GM19043 (cell line): ENCODE data around the gene NGDN.

Source experiments
- ATAC-seq: cut with Tn5 transposase; IDR thresholded peaks from one replicate; pipeline ENCODE4 v1.9.1; 2021; ENCODE audit warnings: low read depth; ENCODE audit not compliant: unreplicated experiment

The NGDN gene

GRCh38 chr14:23520899-23521533, 51.5 kb downstream of the NGDN start:
- ATAC-seq = no peak

- ATAC-seq = no peak
Observed at GRCh38 chr14:23521785-23522640, 52.5 kb downstream of the NGDN start.

GRCh38 chr14:23522643-23523198, 53.2 kb downstream of the NGDN start:
- ATAC-seq = no peak

- ATAC-seq = no peak
Observed at GRCh38 chr14:23523229-23524016, 53.9 kb downstream of the NGDN start.

- no peak for ATAC-seq
Observed at GRCh38 chr14:23524954-23525353, 55.5 kb downstream of the NGDN start.

GRCh38 chr14:23525611-23526010, 56.1 kb downstream of the NGDN start:
- ATAC-seq = no peak
